Measurements from ENCODE around the gene KCNQ1.

Gene KCNQ1

GRCh38 chr11:2444821-2445745, at the start of gene KCNQ1:
Gene KCNQ1 (plus strand): TSS chr11:2445008. CDS start chr11:2445099, 91 bp downstream.
- FAIRE-seq, result no peak
- no peak for DNase-seq (ENCODE audit: low spot score)

GRCh38 chr11:2395211-2395730, 49.5 kb upstream of the KCNQ1 start:
- FAIRE-seq (no peak), DNase-seq (ENCODE audit: low spot score) (no peak)

GRCh38 chr11:2395856-2396255, 49.0 kb upstream of the KCNQ1 start:
- no peak for FAIRE-seq
- DNase-seq (ENCODE audit: low spot score), result no peak

- FAIRE-seq, result no peak
- no peak for DNase-seq (ENCODE audit: low spot score)
These were observed 48.3 kb upstream of the KCNQ1 start for GRCh38 chr11:2396471-2396870.

GRCh38 chr11:2397005-2397404, 47.8 kb upstream of the KCNQ1 start:
- no peak for DNase-seq (ENCODE audit: low spot score)
- FAIRE-seq, result no peak

GRCh38 chr11:2398664-2399355, 46.0 kb upstream of the KCNQ1 start:
- FAIRE-seq (no peak), DNase-seq (ENCODE audit: low spot score) (no peak)

- FAIRE-seq, result no peak
- DNase-seq (ENCODE audit: low spot score), result no peak
These were observed 45.2 kb upstream of the KCNQ1 start for GRCh38 chr11:2399488-2400068.

- DNase-seq (ENCODE audit: low spot score), result peak; percentile 99
- peak; percentile 88 for FAIRE-seq
These were observed 44.6 kb upstream of the KCNQ1 start, which contains the start of gene TSSC4 for GRCh38 chr11:2400069-2400761. Gene TSSC4 (plus strand): TSS chr11:2400750. CDS start chr11:2402634, 1,884 bp downstream.

GRCh38 chr11:2400762-2401435, 43.9 kb upstream of the KCNQ1 start:
- DNase-seq (ENCODE audit: low spot score) (no peak), FAIRE-seq (no peak)

- DNase-seq (ENCODE audit: low spot score), result no peak
- no peak for FAIRE-seq
These were observed 43.3 kb upstream of the KCNQ1 start for GRCh38 chr11:2401436-2401984.

- FAIRE-seq (no peak), DNase-seq (ENCODE audit: low spot score) (no peak)
These were observed 42.7 kb upstream of the KCNQ1 start for GRCh38 chr11:2402106-2402505.

GRCh38 chr11:2402890-2403645, 41.7 kb upstream of the KCNQ1 start:
- DNase-seq (ENCODE audit: low spot score) (no peak), FAIRE-seq (no peak)

GRCh38 chr11:2404735-2405196, 40.0 kb upstream of the KCNQ1 start:
- no peak for FAIRE-seq
- DNase-seq (ENCODE audit: low spot score), result no peak

- FAIRE-seq (no peak), DNase-seq (ENCODE audit: low spot score) (no peak)
These were observed 38.4 kb upstream of the KCNQ1 start for GRCh38 chr11:2406451-2406850.

- FAIRE-seq (no peak), DNase-seq (ENCODE audit: low spot score) (no peak)
These were observed 37.9 kb upstream of the KCNQ1 start for GRCh38 chr11:2406878-2407410.

- DNase-seq (ENCODE audit: low spot score), result no peak
- no peak for FAIRE-seq
These were observed 36.1 kb upstream of the KCNQ1 start for GRCh38 chr11:2408671-2409070.

- DNase-seq (ENCODE audit: low spot score), result no peak
- no peak for FAIRE-seq
These were observed 35.7 kb upstream of the KCNQ1 start for GRCh38 chr11:2409126-2409525.

- FAIRE-seq (no peak), DNase-seq (ENCODE audit: low spot score) (no peak)
These were observed 35.0 kb upstream of the KCNQ1 start for GRCh38 chr11:2409611-2410468.

Measured in RCC 7860 (cell line).